Neural cell (in vitro differentiated cells): ENCODE measurements around the gene SLC35A3.

Experiments
- CTCF ChIP-seq: fragments of 450-650 bp; IDR thresholded peaks from 2 replicates; pipeline ENCODE4 v1.5.1; 2014; ENCODE audit warnings: antibody characterized with exemption, mild to moderate bottlenecking, moderate library complexity; ENCODE audit not compliant: poor library complexity, severe bottlenecking
- EP300 ChIP-seq: fragments of 450-650 bp; conservative IDR thresholded peaks from 2 replicates; pipeline ENCODE4 v1.6.1; 2014; ENCODE audit warnings: antibody characterized with exemption, mild to moderate bottlenecking, moderate library complexity; ENCODE audit not compliant: poor library complexity, severe bottlenecking
- EZH2 ChIP-seq: fragments of 200-600, 300-800 bp; shearing (Covaris generic), sonication (generic); IDR thresholded peaks from 2 replicates; pipeline ENCODE4 v1.6.1; 2014; ENCODE audit warnings: antibody characterized with exemption, low read length, borderline replicate concordance, mild to moderate bottlenecking; ENCODE audit not compliant: insufficient read depth, poor library complexity, severe bottlenecking
- POLR2AphosphoS5 ChIP-seq: IDR thresholded peaks from 2 replicates; pipeline ENCODE4 v1.6.1; 2012

GRCh38 chr1:100053727-100054126, 83.9 kb downstream of the SLC35A3 start:
- no peak for TF ChIP-seq POLR2AphosphoS5
- TF ChIP-seq EP300, result no peak
- no peak for TF ChIP-seq CTCF
- no peak for TF ChIP-seq EZH2
